ENCODE data around the gene CISD3. TPM values are rescaled to one million over a fixed set of nuclear protein-coding genes. Genes with fewer than 3 reads are reported as not detected.

Gene CISD3
- total RNA-seq, 4 donors from 2014 or later = 6.8 to 12.7 (median 10.1) TPM

GRCh38 chr17:38717139-38717745 is 12.9 kb upstream of the CISD3 start:
- no peak for DNase-seq (ENCODE audit: low spot score in 2 of 2)
- H3K27ac ChIP-seq = no peak overlapping the region
- H3K4me1 ChIP-seq = peaks cover 10% of the 10 kb centered on the region
- no peak for TF ChIP-seq POLR2A (IDR thresholded peaks at IDR 0.05)
- no peak for TF ChIP-seq EP300 (IDR thresholded peaks at IDR 0.05)
- TF ChIP-seq CTCF (IDR thresholded peaks at IDR 0.05) = no peak
- TF ChIP-seq POLR2AphosphoS5 (IDR thresholded peaks at IDR 0.05) = no peak
- WGBS = 74% methylated on average over 12 of the region's 12 CpGs
- no peak overlapping the region for H3K4me3 ChIP-seq
- no peaks in the 10 kb centered on the region for H3K9me3 ChIP-seq
- no peaks in the 10 kb centered on the region for H3K27me3 ChIP-seq
- H3K36me3 ChIP-seq = peaks cover 91% of the 10 kb centered on the region

- H3K4me1 ChIP-seq = peaks cover 10% of the 10 kb centered on the region
- H3K9me3 ChIP-seq = no peaks in the 10 kb centered on the region
- no peak overlapping the region for H3K27ac ChIP-seq
- no peak for DNase-seq (ENCODE audit: low spot score in 2 of 2)
- 78% methylated on average over 13 of the region's 29 CpGs for WGBS
- H3K27me3 ChIP-seq = no peaks in the 10 kb centered on the region
- no peak overlapping the region for H3K4me3 ChIP-seq
- TF ChIP-seq POLR2A (IDR thresholded peaks at IDR 0.05) = no peak
- TF ChIP-seq EP300 (IDR thresholded peaks at IDR 0.05) = no peak
- TF ChIP-seq CTCF (IDR thresholded peaks at IDR 0.05) = no peak
- TF ChIP-seq POLR2AphosphoS5 (IDR thresholded peaks at IDR 0.05) = no peak
- H3K36me3 ChIP-seq = peaks cover 83% of the 10 kb centered on the region
These were observed 10.7 kb upstream of the CISD3 start for GRCh38 chr17:38719289-38719942.

GRCh38 chr17:38719943-38720641 is 10.0 kb upstream of the CISD3 start:
- Histone ChIP-seq H3K36me3 (peaks cover 83% of the 10 kb centered on the region), H3K27me3 (no peaks in the 10 kb centered on the region)
- 70% methylated on average over 37 of the region's 39 CpGs for WGBS

GRCh38 chr17:38720941-38721340 is 9.2 kb upstream of the CISD3 start:
- Histone ChIP-seq H3K27ac (no peak overlapping the region), H3K4me3 (no peak overlapping the region), H3K27me3 (no peaks in the 10 kb centered on the region), H3K9me3 (no peaks in the 10 kb centered on the region), H3K36me3 (peaks cover 81% of the 10 kb centered on the region), H3K4me1 (peaks cover 10% of the 10 kb centered on the region)
- no peak for DNase-seq (ENCODE audit: low spot score in 2 of 2)
- TF ChIP-seq POLR2A (IDR thresholded peaks at IDR 0.05) (no peak), EP300 (IDR thresholded peaks at IDR 0.05) (no peak), POLR2AphosphoS5 (IDR thresholded peaks at IDR 0.05) (no peak), CTCF (IDR thresholded peaks at IDR 0.05) (no peak)
- 83% methylated on average over 6 of the region's 6 CpGs for WGBS

More at GRCh38 chr17:38719943-38720641, 10.0 kb upstream of the CISD3 start:
- TF ChIP-seq CTCF (IDR thresholded peaks at IDR 0.05) (no peak), EP300 (IDR thresholded peaks at IDR 0.05) (no peak), POLR2AphosphoS5 (IDR thresholded peaks at IDR 0.05) (no peak), POLR2A (IDR thresholded peaks at IDR 0.05) (no peak)
- no peak overlapping the region for H3K27ac ChIP-seq
- H3K4me1 ChIP-seq = peaks cover 10% of the 10 kb centered on the region
- DNase-seq (ENCODE audit: low spot score in 2 of 2) = no peak
- H3K4me3 ChIP-seq = no peak overlapping the region
- no peaks in the 10 kb centered on the region for H3K9me3 ChIP-seq

- WGBS = 91% methylated on average over 13 of the region's 16 CpGs
- no peak overlapping the region for H3K27ac ChIP-seq
- H3K27me3 ChIP-seq = no peaks in the 10 kb centered on the region
- no peak overlapping the region for H3K4me3 ChIP-seq
- TF ChIP-seq CTCF (IDR thresholded peaks at IDR 0.05) = no peak
- TF ChIP-seq POLR2A (IDR thresholded peaks at IDR 0.05) = no peak
- no peak for TF ChIP-seq EP300 (IDR thresholded peaks at IDR 0.05)
- no peak for TF ChIP-seq POLR2AphosphoS5 (IDR thresholded peaks at IDR 0.05)
- peaks cover 10% of the 10 kb centered on the region for H3K4me1 ChIP-seq
- peaks cover 72% of the 10 kb centered on the region for H3K36me3 ChIP-seq
- DNase-seq (ENCODE audit: low spot score in 2 of 2) = no peak
- H3K9me3 ChIP-seq = no peaks in the 10 kb centered on the region
These were observed 8.3 kb upstream of the CISD3 start for GRCh38 chr17:38721802-38722201.
